Measurements from ENCODE around the gene TRERF1.

Gene TRERF1

DNA sequence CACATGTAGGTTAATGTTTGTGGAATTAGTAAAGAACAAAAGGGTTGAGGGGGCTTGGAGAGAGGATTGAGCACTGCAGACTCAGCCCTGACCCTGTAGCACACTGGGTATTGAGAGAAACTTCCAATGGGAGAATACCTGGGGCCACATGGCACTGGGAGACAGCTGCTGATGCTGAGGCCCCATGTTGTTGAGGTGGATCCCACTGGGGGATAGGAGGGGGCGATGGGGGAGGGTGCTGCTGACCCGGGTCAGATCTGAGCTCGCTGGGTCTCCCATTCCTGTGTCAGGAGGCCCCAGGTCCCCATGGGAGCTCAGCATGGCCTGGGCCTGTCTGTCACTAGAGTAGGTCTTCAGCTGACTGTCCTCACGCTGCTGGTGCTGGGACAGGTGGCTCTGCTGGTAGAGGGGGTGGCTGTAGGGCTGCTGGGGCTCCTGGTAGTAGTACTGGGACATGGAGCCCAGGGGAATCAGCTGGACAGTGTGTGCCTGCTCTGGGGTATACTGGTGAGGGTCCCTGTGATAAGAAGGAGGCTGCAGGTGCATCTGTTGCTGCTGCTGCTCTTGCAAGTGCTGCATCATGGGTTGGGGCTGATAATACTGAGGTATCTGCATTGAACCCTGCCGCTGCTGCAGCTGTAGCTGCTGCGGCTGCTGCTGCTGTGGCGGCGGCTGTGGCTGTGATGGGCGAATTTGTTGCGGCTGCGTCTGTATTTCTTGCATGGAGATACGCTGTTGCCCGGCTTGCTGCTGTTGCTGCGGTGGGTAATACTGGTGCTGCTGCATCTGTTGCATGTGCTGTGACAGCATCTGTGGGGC is 183.5 kb downstream of the TRERF1 start:
- no peaks in the 10 kb centered on the region for H3K27me3 ChIP-seq (replicated peaks; ENCODE audit: insufficient read depth, low read length)
- DNase-seq, result no peak
- H3K9me3 ChIP-seq (replicated peaks; ENCODE audit: insufficient read depth, low read length), result no peaks in the 10 kb centered on the region
- no peak overlapping the region for H3K9ac ChIP-seq (ENCODE audit: low read length)
- no peak overlapping the region for H3K4me2 ChIP-seq (ENCODE audit: low read depth, low read length)
- H4K20me1 ChIP-seq (ENCODE audit: insufficient read depth, low read length), result no peaks in the 10 kb centered on the region
- TF ChIP-seq, protein P1, sequence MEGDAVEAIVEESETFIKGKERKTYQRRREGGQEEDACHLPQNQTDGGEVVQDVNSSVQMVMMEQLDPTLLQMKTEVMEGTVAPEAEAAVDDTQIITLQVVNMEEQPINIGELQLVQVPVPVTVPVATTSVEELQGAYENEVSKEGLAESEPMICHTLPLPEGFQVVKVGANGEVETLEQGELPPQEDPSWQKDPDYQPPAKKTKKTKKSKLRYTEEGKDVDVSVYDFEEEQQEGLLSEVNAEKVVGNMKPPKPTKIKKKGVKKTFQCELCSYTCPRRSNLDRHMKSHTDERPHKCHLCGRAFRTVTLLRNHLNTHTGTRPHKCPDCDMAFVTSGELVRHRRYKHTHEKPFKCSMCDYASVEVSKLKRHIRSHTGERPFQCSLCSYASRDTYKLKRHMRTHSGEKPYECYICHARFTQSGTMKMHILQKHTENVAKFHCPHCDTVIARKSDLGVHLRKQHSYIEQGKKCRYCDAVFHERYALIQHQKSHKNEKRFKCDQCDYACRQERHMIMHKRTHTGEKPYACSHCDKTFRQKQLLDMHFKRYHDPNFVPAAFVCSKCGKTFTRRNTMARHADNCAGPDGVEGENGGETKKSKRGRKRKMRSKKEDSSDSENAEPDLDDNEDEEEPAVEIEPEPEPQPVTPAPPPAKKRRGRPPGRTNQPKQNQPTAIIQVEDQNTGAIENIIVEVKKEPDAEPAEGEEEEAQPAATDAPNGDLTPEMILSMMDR (IDR thresholded peaks at IDR 0.05; ENCODE audit: low read length), result no peak
- TF ChIP-seq EZH2phosphoT487 (IDR thresholded peaks at IDR 0.05; ENCODE audit: low read length) (no peak), EZH2 (optimal IDR thresholded peaks at IDR 0.05; ENCODE audit: low read depth, low read length) (no peak)
- no peak overlapping the region for H3K4me3 ChIP-seq (ENCODE audit: low read length)
- peak overlapping the region; percentile 99; the same call in 1 of the 2 replicates for H3K27ac ChIP-seq (ENCODE audit: low read length)
- H3K36me3 ChIP-seq (replicated peaks; ENCODE audit: insufficient read depth, low read length), result no peaks in the 10 kb centered on the region
- no peak overlapping the region for H2AFZ ChIP-seq (ENCODE audit: low read length)
- H3K9me2 ChIP-seq (replicated peaks; ENCODE audit: insufficient read depth, low read length), result no peaks in the 10 kb centered on the region
- peaks cover 16% of the 10 kb centered on the region for H3F3A ChIP-seq (ENCODE audit: insufficient read depth, low read length)
- H3K4me1 ChIP-seq (ENCODE audit: low read length), result peaks cover 29% of the 10 kb centered on the region
- no peaks in the 10 kb centered on the region for H3K79me2 ChIP-seq (ENCODE audit: low read length)

DNA sequence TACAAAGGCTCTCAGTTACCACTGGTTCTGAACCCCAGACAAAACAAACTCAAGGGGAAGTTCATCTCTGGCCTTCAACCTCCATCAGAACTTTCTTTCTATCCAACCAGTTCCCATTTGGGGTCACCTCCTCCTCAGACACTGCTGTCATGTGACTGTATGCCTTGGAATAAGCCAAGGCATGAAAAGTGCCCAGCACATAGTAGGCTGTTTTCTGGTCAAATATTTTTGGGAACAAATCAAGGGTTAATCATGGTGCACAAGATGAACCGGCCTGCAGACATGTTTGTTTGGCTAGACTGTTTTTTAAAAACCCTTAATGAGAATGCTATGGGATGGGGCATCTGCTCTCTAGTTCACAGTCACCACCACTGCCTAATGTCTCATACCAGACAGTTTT is 185.2 kb downstream of the TRERF1 start:
- no peak overlapping the region for H3K4me3 ChIP-seq (ENCODE audit: low read length)
- TF ChIP-seq, protein P1 (IDR thresholded peaks at IDR 0.05; ENCODE audit: low read length), result no peak
- TF ChIP-seq EZH2phosphoT487 (IDR thresholded peaks at IDR 0.05; ENCODE audit: low read length), result no peak
- no peak for TF ChIP-seq EZH2 (optimal IDR thresholded peaks at IDR 0.05; ENCODE audit: low read depth, low read length)
- H3K4me2 ChIP-seq (ENCODE audit: low read depth, low read length), result no peak overlapping the region
- no peaks in the 10 kb centered on the region for H3K9me2 ChIP-seq (replicated peaks; ENCODE audit: insufficient read depth, low read length)
- no peak overlapping the region for H2AFZ ChIP-seq (ENCODE audit: low read length)
- peaks cover 29% of the 10 kb centered on the region for H3K4me1 ChIP-seq (ENCODE audit: low read length)
- H3K36me3 ChIP-seq (replicated peaks; ENCODE audit: insufficient read depth, low read length), result no peaks in the 10 kb centered on the region
- no peaks in the 10 kb centered on the region for H4K20me1 ChIP-seq (ENCODE audit: insufficient read depth, low read length)
- no peaks in the 10 kb centered on the region for H3K27me3 ChIP-seq (replicated peaks; ENCODE audit: insufficient read depth, low read length)
- H3K9me3 ChIP-seq (replicated peaks; ENCODE audit: insufficient read depth, low read length), result no peaks in the 10 kb centered on the region
- no peak overlapping the region for H3K9ac ChIP-seq (ENCODE audit: low read length)
- DNase-seq, result no peak
- no peak overlapping the region for H3K27ac ChIP-seq (ENCODE audit: low read length)
- peaks cover 16% of the 10 kb centered on the region for H3F3A ChIP-seq (ENCODE audit: insufficient read depth, low read length)
- H3K79me2 ChIP-seq (ENCODE audit: low read length), result no peaks in the 10 kb centered on the region

DNA sequence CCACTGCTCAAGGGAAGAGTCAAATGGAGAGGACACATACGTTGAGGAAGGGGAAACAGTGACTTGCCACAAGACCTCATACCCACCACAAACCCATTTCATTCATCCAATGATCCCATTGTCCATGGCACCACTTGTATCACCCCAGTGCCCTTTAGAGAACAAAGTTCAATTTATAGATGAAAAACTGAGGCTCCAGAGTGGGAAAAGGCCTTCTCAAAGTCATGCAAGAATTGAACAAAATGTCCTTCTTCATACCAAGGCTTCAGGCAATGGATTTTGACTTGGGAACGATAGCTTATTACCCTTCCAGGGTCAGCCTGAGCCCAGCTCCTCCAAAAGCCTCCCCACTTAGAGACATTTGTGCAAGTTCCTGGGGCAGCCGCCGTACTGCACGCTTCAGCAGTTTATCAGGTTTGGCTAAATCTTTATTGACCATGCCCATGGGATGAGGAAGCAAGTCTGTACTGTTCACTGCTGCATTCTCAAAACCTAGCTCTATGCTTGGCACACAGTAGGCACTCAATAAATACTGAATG is 186.8 kb downstream of the TRERF1 start:
- no peak for DNase-seq

More for the DNA sequence above, 186.8 kb downstream of the TRERF1 start:
- no peak overlapping the region for H3K27ac ChIP-seq (ENCODE audit: low read length)
- H3K36me3 ChIP-seq (replicated peaks; ENCODE audit: insufficient read depth, low read length), result no peaks in the 10 kb centered on the region
- no peaks in the 10 kb centered on the region for H3K79me2 ChIP-seq (ENCODE audit: low read length)
- no peak overlapping the region for H3K4me2 ChIP-seq (ENCODE audit: low read depth, low read length)
- no peak overlapping the region for H3K4me3 ChIP-seq (ENCODE audit: low read length)
- no peaks in the 10 kb centered on the region for H3K27me3 ChIP-seq (replicated peaks; ENCODE audit: insufficient read depth, low read length)
- no peak overlapping the region for H2AFZ ChIP-seq (ENCODE audit: low read length)
- H3K9ac ChIP-seq (ENCODE audit: low read length), result no peak overlapping the region
- no peaks in the 10 kb centered on the region for H3K9me2 ChIP-seq (replicated peaks; ENCODE audit: insufficient read depth, low read length)
- H3F3A ChIP-seq (ENCODE audit: insufficient read depth, low read length), result peaks cover 10% of the 10 kb centered on the region
- H3K4me1 ChIP-seq (ENCODE audit: low read length), result peaks cover 22% of the 10 kb centered on the region
- TF ChIP-seq EZH2phosphoT487 (IDR thresholded peaks at IDR 0.05; ENCODE audit: low read length), result no peak
- TF ChIP-seq, protein P1 (IDR thresholded peaks at IDR 0.05; ENCODE audit: low read length), result no peak
- TF ChIP-seq EZH2 (optimal IDR thresholded peaks at IDR 0.05; ENCODE audit: low read depth, low read length), result no peak
- no peaks in the 10 kb centered on the region for H4K20me1 ChIP-seq (ENCODE audit: insufficient read depth, low read length)
- no peaks in the 10 kb centered on the region for H3K9me3 ChIP-seq (replicated peaks; ENCODE audit: insufficient read depth, low read length)

Data from MM.1S (cell line).